ENCODE results near the gene PIKFYVE.

The PIKFYVE gene

GRCh38 chr2:208248601-208249000 lies 17.5 kb upstream of the PIKFYVE start:
- H3K4me3 ChIP-seq (ENCODE audit: low read depth, low read length), result no peak overlapping the region
- no peak for TF ChIP-seq CTCF (IDR thresholded peaks at IDR 0.05; ENCODE audit: insufficient read depth, low read length, missing control alignments)
- no peak for DNase-seq (ENCODE audit: low read depth, low spot score)
- ChIA-PET CTCF (interaction anchor here (1.1 to 2.9 kb wide), 2 partner anchors 60 to 73 kb away, joined by 3 to 12 read pairs; no protein-coding TSS in a partner anchor), POLR2A (no interaction called here)

GRCh38 chr2:208249296-208249695 lies 16.8 kb upstream of the PIKFYVE start:
- no peak for TF ChIP-seq CTCF (IDR thresholded peaks at IDR 0.05; ENCODE audit: insufficient read depth, low read length, missing control alignments)
- H3K4me3 ChIP-seq (ENCODE audit: low read depth, low read length), result no peak overlapping the region
- CTCF ChIA-PET, result interaction anchor here (1.1 kb wide), 1 partner anchor 61 kb away, joined by 3 read pairs; no protein-coding TSS in a partner anchor
- DNase-seq (ENCODE audit: low read depth, low spot score), result peak; percentile 23
- POLR2A ChIA-PET, result no interaction called here

GRCh38 chr2:208250388-208250787 lies 15.7 kb upstream of the PIKFYVE start:
- POLR2A ChIA-PET, result no interaction called here
- H3K4me3 ChIP-seq (ENCODE audit: low read depth, low read length), result no peak overlapping the region
- CTCF ChIA-PET, result no interaction called here
- no peak for DNase-seq (ENCODE audit: low read depth, low spot score)
- no peak for TF ChIP-seq CTCF (IDR thresholded peaks at IDR 0.05; ENCODE audit: insufficient read depth, low read length, missing control alignments)

- POLR2A ChIA-PET, result no interaction called here
- no peak for DNase-seq (ENCODE audit: low read depth, low spot score)
- TF ChIP-seq CTCF (IDR thresholded peaks at IDR 0.05; ENCODE audit: insufficient read depth, low read length, missing control alignments), result no peak
- no peak overlapping the region for H3K4me3 ChIP-seq (ENCODE audit: low read depth, low read length)
- CTCF ChIA-PET, result no interaction called here
Measured at GRCh38 chr2:208251098-208251497, 15.0 kb upstream of the PIKFYVE start.

GRCh38 chr2:208252716-208253492 lies 13.2 kb upstream of the PIKFYVE start:
- DNase-seq (ENCODE audit: low read depth, low spot score), result no peak
- peak overlapping the region; percentile 20; the same call in 1 of the 2 replicates for H3K4me3 ChIP-seq (ENCODE audit: low read depth, low read length)
- TF ChIP-seq CTCF (IDR thresholded peaks at IDR 0.05; ENCODE audit: insufficient read depth, low read length, missing control alignments), result no peak
- POLR2A ChIA-PET, result interaction anchor here (3.3 kb wide), 1 partner anchor 13 kb away, joined by 14 read pairs; the partner anchor contains the start of gene PIKFYVE
- CTCF ChIA-PET, result interaction anchor here (0.7 to 5.6 kb wide), 10 partner anchors 11 to 507 kb away, joined by 3 to 96 read pairs (median 6); partner anchors contain the start of gene PIKFYVE

GRCh38 chr2:208253600-208254117 lies 12.4 kb upstream of the PIKFYVE start:
- DNase-seq (ENCODE audit: low read depth, low spot score), result no peak
- peak overlapping the region; percentile 89 for H3K4me3 ChIP-seq (ENCODE audit: low read depth, low read length)
- ChIA-PET CTCF (interaction anchor here (0.7 to 5.6 kb wide), 12 partner anchors 12 to 508 kb away, joined by 3 to 96 read pairs (median 6); partner anchors contain the start of gene PIKFYVE), POLR2A (interaction anchor here (3.3 kb wide), 1 partner anchor 12 kb away, joined by 14 read pairs; the partner anchor contains the start of gene PIKFYVE)
- TF ChIP-seq CTCF (IDR thresholded peaks at IDR 0.05; ENCODE audit: insufficient read depth, low read length, missing control alignments), result no peak

Measured in AG04449 (cell line).